TTC549 (cell line): ENCODE data around the gene SLAMF7.
"Not testable (repeated sequence)": the region's sequence is repeated elsewhere in the genome, so short reads cannot be mapped to it uniquely, and the experiment has no call there.

Experiments used
- FAIRE-seq: peaks from 2 replicates; lab custom pipeline; 2012; peaks lifted over from hg19 to GRCh38; lab: Jason Lieb, UNC

The SLAMF7 gene

DNA sequence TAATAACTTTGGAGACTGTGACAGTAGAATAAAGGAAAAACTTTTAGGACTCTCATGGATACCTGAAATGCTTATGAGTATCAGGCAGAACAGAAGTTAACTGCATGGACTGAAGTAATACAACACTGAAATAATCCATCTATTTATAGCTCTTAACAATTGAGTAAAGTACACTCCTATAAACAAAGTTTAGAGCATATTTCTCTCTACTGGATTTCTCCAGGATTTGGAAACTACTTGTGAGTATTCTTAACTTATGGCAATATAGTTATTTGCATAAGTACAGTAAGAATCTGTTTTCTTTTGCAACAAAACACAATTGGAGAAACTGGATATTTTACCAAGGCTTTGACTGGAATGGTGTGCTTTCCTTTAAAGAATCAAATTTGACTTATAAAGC is 17.6 kb upstream of the SLAMF7 start:
- FAIRE-seq = no peak

DNA sequence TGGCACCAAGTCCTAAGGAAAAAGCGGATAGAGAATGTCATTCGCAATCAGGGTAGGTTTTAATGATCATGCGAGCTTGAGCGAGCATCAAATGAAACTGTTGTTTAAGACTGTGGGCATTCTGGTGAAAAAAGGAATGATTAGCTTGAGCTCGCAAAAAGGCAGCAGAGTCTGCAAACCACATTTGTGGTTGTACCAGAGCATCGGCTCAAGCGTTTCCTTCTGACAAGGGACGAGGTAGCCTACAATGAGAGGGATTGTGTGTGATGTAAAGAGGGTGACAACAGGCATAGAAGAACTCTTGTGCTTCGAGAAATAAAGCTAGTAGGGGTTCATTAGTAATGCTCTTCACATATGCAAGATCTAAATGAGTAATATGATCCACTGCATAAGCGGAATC is 16.3 kb upstream of the SLAMF7 start:
- FAIRE-seq = no peak

- no peak for FAIRE-seq
These were observed 15.7 kb upstream of the SLAMF7 start for GRCh38 chr1:160723332-160723731.

DNA sequence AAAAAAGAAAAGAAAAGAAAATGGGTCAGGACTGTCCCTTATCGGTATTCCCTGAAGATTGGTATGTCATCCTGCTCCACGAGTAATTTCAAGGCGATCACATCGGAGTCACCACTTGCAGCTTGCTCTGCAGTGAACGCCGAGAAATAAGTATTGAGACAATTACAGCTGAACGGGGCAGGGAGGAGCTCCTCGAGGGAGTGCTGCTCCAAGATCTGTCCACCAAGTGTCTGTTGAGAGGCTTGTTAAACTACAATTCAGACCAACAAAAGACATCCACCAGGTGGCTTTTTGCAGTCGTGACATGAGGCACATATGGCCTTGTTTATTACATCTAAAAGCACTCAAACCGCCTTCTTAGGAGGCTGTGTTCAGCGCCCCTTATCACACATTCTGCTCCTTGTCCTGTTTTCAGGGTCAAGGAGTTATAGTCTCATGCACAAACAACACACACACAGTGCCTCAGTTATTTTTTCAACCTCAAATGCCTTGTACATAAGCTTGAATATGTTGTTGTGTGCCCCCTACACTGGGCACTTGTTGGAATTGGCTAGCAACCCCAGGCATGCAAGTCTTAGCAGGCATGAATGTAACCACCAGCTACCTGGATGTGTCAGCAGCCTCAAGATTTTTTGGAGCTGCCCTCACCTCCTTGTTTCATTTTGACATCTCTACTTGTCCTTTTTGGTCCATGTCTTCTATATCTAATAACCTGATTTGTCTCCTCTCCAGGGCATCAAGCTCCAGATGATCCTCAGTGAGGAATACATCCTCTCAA is 14.4 kb upstream of the SLAMF7 start:
- FAIRE-seq = no peak

DNA sequence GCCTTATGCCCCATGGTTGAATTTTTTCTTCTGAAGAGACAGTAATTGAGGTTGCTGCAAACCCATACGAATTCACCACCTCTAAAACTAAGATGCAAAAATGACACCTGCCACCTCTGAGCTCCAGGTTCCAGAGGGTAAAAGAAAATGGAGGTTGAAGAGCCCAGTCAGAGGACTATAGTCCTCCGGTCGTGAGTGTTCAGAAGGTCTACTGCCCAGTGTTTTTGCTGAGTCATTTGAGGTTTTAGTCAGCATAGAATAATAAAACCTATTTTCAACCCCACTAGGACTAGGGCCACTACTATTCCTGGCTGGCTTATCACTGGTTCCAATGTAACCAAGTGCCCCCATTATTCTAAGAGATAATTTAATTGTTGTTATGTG is 12.9 kb upstream of the SLAMF7 start:
- no peak for FAIRE-seq

DNA sequence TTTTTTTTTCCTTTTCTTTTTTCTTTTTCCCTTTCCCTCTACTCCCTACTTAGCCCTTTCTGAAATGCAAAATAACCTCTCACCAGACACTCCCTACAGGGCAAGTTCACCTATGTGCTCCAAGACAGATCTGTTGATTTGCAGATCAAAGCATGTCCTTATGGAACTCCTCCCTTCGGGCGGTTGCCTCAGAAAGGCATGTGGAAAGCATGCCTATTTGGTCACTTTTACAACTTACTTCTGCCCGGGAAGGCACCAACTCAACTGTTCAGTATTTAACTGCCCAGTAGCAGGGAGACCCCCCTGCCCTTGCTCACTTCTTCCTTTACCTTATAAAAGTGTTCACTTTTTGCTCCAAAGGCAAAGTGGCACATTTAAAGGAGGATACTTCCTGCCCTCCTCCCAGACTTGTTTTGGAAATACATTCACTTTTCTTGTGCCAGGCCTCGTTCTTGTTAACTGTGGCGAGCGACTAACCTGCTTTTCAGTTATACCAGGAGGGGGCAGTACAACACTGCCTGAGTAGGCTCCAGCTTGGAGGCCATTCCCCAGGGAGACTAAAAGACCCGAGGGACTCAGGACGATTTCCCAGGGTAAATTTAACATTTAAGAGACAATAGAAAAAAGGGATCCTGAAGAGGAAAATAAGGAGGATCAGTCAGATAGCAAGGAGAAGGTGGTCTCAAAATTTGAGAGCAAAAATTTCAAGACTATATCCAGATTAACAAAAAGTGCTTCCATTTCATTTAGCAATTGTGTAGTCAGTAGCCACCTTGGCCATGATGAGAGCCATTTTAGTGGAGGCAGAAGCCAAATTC is 12.3 kb upstream of the SLAMF7 start:
- FAIRE-seq = peak; percentile 95

- FAIRE-seq = no peak
These were observed 11.8 kb upstream of the SLAMF7 start for GRCh38 chr1:160727316-160727640.

GRCh38 chr1:160731564-160731963 is 7.5 kb upstream of the SLAMF7 start:
- not testable (repeated sequence) for FAIRE-seq

DNA sequence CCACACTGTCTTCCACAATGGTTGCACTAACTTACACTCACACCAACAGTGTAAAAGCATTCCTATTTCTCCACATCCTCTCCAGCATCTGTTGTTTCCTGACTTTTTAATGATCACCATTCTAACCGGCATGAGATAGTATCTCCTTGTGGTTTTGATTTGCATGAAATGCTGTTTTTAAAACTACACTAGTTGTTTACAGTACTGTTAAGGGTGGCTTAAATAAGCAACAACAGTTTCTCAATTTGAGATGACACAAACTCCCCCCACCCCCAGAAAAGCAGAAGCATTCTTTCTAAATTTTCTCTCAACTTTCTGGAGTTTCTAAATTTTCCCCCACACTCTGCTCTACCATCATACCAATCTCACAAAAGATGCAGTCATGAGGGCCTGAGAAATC is 7.1 kb upstream of the SLAMF7 start:
- FAIRE-seq = no peak

GRCh38 chr1:160733898-160734297 is 5.1 kb upstream of the SLAMF7 start:
- FAIRE-seq = no peak

- FAIRE-seq = no peak
These were observed 4.7 kb upstream of the SLAMF7 start for GRCh38 chr1:160734301-160734700.

DNA sequence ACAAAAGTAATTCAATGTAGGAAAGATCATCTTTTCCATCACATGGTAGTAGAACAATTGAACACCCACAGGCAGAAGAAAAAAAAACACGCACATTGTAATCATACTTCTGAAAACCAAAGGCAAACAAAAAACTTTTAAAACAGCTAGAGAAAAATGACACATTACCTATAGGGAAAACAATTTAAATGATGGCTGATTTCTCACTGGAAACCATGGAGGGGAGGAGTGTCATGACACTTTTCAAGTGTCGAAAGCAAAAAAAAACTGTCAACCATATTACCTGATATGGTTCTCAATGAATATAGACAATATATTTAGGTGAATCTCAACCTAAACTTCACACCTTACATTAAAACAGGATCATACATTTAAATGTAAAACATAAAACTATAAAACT is 776 bp upstream of the SLAMF7 start:
- no peak for FAIRE-seq

DNA sequence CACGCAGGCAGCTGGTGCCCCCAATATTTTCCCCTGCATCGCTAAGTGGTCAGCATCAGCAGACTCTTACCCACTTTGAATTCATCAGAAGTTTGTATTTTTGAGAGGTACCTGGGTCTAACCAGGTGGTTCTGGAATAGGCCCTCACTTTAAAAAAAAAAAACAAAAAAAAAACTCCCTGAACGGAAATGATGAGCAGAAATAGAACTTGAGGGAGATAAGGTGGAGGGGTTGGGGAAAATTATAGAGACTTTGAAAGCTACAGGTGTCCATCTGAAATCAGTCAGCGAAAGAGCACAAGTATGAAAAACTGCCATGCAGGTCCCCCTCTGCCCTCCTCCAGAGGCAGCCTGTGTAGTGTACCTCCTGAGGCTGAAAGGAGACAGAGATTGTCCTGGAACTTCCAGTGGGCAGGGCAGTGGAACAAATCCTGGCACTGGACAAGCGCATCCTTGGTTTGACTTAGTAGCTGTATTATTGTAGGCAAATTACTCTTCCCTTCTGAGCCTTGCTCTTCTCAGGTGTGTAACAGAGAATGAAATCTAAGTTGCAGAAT is 1.2 kb downstream of the SLAMF7 start:
- no peak for FAIRE-seq

DNA sequence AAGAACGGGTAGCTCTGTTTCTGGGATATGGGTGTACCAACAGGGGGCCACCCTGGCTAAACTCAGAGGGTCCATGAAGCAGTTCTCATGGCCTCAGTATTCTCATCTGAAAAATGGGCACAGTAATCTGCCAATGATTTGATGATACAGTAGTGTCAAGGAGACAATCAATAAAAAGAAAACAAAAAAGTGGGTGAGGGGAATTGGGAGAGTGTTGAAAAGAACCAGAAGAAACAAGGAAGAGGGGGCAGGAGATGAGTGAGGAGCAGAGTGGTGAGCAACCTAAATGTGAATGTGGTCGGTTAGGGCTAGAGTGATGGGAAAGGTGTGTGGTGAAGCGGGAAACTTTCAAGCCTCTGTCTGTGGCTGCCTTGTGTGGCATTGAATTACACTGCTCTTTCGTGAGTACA is 2.0 kb downstream of the SLAMF7 start:
- FAIRE-seq = no peak

DNA sequence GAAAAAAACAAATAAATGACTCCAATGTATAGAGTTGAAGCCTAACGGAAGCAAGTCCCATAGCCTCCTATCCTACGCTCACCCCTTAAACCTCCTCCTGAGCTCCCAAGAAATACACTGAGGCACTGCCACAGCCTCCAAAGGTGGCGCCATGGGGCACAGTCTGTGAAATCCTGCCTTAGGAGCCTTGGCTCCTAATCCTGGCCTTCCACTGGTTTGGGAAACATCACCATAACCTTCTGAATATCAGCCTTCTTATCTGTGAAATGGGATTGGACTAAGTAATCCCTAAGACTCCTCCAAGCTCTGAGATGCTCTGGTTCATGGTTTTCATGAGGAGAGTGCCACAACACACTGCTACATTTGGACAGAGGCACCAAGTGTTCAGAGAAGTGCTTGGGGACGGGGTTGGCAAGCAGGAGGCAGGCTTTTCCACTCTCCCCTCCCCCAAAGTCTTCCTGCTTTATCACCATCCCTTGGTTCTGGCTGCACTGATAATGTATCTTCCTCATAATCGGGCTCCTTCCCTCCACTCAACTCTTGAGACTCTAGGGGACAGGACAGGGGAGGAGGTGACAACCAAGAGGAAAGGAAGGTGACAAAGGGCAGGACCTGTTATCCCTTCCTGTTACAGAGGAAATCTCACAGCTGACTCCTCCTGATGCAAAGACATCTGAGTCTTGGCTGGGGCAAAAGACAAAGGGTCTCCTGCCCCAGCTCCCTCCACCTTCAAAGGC is 2.7 kb downstream of the SLAMF7 start:
- no peak for FAIRE-seq

DNA sequence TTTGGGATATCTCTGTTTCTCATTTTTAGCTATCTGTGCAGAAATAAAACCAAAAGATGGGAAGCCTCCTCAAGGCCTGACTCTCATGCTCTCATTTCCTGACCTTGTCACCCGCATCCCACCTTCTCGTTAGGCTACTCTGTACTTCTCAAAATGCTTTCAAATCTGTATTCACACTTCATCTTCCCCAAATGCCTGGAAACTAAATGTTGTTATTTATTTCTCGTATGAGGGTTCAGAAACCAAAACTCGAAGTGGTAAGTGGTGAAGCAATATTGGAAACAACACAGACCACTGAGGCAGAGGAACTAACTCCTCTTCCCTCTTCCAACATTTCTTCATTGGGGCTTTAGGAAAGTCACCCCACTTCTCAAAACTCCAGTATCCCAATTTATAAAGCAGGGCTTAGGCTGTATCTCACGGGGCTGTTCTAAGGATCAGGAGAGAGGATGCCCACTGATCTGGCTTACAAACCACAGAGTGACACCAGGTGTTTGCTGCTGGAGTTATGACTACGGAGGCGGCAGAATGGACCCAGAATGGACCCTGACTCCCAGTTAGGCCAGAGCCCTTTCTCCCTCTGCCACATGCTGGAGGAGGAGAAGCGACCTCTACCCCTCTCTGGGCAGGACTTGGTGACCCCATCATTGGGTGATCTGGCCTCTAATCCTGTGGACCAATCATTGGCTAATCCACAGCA is 3.5 kb downstream of the SLAMF7 start:
- no peak for FAIRE-seq

DNA sequence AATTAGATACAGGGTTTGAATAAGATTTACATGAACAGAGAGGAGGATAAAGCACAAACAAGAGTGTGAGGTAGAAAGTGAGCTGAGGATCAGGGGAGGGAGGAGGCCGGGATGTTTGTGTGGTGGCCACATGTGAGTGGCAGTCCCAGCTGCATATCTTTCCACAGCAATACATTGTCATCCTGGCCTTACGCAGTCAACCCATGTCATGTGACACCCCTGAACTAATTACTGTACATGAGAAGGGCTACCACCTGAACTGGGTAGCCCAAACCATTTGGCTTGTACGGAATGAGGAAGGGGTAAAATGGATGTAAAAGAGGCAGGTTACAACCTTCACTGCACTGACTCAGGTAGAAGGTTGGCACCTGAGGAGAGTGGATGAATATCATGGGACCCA is 4.2 kb downstream of the SLAMF7 start:
- FAIRE-seq = no peak

- no peak for FAIRE-seq
These were observed 5.3 kb downstream of the SLAMF7 start for GRCh38 chr1:160744199-160744851.

DNA sequence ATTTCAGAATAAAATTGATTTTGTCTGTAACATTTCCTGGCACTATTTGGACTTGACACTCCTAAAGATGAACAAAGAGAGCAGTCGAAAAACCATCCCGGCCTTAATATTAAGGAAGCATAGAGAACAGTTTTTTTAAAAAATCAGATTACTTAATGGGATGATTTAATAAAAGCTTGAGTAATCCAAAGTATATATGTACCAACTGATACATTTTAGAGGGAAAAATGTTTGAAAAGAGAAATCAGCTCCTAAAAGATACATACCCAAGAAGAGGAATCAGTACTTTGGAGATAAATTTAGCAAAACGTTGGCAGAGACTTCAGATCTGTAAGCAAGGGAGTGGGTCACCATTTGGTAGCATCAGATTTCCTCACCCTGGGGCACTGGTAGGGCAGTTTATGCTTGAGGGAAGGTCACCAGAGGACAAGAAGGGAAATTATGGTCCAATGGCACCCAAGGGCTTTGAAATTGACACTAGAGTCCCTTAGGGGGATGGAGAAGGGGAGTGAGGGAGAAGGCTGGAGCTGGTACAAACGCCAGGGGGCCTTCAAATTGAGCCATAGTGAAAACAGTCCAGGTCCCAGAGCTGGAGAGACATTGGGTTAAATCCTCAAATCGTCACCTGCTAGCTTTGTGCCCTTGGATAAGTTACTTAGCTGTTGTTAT is 5.9 kb downstream of the SLAMF7 start:
- FAIRE-seq = no peak

DNA sequence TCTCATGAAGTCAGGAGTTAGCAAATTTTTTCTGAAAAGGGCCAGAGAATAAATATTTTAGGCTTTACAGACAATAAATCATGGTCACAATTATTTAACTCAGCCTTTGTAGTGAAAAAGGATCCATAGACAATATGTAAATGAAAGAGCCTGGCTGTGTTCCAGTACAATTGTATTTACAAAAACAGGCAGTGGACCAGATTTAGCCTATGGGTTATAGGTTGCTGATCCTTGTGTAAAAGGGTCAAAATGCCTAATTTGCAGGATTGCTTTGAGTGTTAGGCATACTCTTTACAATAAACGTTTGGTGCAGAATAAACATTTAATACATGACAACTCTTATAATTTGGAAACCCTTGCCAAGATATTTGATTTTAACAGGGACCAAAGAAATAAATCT is 6.5 kb downstream of the SLAMF7 start:
- FAIRE-seq = no peak

DNA sequence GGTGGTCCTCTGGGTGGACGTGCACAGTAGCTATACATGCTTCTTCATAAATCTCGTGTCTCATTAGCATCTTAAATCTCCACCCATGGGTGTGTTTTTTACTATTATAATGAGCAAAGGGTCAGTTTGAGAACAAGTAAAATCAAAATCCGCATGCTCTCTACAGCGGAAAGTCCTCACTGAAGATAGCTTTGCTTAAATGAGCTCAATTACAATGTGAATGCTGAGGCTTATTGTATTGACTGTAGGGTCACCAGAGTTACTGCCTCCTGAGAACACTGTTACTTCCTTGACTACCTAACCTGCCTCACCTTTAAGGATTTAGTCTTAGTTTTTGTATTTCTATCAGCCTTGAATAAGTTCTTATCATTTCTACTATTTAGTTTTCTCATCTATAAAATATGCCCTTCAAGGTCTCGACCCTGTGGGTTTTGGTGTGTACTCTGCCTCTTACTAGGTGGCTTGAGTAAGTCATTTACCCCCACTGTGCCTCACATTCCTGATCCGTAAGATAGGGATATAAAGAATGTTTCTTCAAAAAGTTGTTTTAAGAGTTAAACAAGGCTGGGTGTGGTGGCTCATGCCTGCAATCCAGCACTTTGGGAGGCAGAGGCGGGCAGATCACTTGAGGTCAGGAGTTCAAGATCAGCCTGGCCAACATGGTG is 7.9 kb downstream of the SLAMF7 start:
- FAIRE-seq = no peak
